Measurements from ENCODE around the gene CDKN2D.

The CDKN2D gene

DNA sequence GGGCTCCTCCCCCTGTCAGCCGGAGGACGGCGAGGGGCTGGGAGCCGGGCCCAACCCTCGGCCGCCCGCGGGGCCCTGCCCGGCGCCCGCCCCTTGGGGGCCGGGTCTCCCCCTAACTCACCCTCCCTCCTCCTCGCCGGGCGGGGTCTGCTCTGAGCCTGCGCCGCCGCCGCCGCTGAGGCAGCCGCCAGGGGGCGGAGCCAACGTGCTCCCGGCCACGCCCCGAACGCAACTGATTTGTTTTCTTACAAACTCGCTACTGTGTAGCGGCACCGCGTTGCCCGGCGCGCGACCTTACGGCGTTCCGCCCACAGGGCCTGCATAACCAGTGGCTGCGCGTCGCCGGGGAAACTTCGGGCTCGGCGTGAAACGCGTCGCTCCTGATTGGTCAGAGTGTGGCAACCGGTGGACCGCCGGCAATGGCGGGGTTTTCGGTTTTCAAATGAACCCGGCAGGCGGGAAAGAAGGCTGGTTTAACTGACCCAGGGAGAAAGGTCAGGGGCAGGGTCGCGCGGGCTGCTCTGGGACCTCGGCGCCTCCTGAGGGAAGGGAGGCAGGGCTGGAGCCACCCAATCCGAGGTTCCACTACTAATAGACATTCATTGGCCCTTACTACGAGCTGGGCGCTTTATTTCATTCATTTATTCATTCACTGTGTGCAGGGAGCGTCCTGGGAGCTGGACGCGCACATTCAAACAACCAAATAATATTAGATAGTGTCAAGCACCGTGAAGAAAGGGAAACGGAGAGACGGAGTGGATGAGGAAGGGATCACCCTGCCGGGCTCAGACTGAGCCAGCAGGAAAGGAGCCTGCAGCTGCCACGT, at the start of gene CDKN2D:
Gene CDKN2D (minus strand): TSS at position 154 of the 826 bp plus-strand sequence. CDS start 326 bp downstream, outside the sequence.
- DNase-seq, result peak; percentile 99

DNA sequence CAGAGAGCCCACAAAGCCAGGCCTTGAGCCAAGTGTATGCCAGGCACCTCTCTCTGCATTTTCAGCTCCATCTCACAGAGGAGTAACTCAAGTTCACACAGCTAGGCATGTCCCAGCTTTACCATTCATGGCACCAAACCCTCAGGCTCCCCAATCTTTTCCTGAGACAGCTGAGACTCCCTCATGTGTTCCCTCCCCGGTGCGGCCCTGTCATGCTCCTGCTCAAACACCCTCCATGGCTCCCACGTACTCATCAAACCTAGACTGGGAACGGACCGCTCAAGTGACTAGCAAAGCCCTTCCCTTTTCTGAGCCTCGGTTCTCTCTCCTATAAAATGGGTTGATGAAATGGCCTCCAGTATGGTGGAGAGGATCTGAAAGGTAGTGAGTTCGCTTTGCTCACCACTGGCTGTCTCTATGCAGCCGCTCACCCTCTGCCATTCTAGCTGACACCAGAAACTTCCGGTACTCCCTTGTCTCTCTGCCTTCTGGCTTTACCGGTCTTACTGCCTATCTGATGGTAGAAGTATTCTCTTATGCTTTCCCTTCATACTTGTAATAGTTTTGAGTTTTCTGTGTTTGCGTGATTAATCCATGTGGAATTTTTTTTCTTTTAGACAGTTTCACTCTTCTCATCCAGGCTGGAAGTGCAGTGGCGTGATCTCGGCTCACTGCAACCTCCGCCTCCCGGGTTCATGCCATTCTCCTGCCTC, 48.8 kb upstream of the CDKN2D start:
- DNase-seq, result no peak

DNA sequence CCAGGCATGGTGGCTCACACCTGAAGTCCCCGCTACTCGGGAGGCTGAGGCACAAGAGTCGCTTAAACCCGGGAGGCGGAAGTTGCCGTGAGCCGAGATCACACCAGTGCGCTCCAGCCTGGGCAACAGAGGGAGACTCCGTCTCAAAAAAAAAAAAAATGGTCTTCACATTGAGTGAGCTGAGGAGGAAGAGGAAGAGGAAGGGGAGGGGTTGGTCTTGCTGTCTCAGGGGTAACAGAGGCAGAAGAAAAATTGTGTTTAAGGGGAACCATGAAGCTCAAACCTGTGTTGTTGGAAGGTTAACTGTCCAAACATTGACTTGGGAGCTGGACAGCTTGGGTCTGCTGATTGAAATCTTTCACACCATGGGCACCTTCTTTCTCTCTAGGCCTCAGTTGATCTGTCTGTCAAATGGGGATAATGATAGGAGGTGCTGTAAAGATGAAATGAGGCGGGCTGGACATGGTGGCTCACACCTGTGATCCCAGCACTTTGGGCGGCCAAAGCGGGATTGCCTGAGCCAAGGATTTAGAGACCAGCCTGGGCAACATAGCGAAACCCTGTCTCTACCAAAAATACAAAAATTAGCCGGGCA, 46.7 kb upstream of the CDKN2D start:
- no peak for DNase-seq

DNA sequence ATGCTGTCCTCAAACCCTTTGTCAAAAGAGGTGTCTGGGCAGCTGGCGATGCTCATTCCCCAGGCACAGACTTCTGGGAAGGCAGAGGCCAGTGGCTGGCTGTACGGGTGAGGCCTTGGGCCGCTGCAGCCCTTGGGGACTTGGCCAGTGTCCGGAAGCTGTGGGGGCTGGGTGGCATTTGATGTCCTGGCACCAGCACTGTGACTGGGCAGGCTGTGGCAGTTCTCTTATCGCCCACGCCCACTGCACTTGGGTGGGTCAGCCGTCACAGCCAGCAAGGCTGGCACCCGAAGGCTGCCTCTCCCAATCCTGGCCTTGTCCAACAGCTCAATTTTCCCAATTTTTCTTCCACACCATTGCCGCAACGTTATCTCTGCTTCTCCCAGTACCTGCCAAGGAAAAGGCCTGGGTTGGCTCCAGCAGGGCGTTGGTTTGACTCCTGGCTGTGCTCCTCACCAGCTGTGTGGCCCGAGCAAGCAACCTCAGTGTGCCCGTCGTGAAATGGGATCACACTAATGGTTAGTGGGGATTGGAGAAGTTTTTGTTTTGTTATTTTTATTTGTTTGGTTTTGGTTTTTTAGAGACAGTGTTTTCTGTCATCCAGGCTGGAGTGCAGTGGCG, 43.8 kb upstream of the CDKN2D start:
- no peak for DNase-seq

DNA sequence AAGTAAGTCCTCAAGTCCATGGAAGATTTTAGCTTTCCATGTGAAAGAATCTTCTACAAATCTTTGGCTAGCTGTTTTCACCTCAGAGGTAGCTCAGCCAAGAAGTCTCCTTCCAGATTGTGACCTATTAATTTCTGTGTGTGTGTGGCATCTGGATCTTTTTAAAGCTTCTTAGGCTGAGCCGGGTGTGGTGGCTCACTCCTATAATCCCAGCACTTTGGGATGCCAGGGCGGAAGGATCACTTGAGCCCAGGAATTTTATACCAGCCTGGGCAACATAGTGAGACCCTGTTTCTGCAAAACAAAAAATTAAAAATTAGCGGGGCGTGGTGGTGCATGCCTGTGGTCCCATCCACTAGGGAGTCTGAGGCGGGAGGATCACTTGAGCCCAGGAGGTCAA, 43.1 kb upstream of the CDKN2D start:
- no peak for DNase-seq

DNA sequence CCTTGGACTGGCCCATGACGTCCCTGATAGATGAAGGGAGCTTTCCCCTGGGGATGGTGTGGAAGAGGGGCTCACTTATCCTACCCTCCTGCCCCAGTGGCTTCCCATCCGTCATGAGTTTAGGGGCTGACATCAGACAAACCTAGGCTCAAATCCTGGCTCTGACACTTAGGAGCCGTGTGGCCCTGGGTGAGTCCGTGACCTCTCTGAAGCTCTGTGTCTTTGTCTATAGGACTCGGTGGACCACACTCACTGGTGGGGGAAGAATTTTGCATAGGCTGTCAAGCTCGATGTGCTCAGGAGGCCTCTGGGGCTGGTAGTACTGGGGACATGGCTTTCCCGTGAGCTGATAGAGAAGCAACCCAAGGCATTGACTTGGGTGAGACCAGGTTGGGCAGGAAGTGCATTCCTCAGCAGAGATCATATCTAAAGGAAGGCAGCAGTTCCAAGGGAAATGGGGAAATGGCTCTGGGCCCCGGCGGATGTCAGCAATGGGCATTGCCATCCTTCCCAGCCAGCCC, 35.7 kb upstream of the CDKN2D start:
- DNase-seq, result no peak

DNA sequence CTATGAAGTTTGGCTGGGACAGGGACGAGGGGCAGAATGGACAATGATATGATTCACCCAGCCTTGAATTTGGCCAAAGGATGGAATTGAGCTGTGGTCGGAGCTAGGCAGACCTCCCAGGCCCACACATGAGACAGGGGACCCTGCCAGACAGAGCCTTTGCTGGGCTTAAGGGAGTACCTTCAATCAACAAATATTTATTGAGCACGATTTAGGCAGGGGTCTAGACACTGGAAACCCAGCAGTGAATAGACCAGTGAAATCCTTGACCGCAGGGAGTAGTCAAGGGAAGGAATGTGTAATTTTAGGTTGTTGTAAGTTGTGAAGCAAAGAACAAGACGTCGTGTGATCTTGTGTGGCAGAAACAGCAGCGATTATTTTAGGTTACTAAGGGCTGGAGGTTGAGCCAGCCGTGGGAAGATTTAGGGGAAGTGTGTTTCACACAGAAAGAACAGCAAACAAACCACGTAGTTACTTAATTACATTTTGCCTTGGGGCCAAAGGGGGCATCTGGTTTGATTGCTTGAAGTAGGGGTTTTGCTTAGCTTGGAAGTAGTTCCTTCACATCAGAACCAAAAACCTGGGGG, 35.2 kb upstream of the CDKN2D start:
- no peak for DNase-seq

DNA sequence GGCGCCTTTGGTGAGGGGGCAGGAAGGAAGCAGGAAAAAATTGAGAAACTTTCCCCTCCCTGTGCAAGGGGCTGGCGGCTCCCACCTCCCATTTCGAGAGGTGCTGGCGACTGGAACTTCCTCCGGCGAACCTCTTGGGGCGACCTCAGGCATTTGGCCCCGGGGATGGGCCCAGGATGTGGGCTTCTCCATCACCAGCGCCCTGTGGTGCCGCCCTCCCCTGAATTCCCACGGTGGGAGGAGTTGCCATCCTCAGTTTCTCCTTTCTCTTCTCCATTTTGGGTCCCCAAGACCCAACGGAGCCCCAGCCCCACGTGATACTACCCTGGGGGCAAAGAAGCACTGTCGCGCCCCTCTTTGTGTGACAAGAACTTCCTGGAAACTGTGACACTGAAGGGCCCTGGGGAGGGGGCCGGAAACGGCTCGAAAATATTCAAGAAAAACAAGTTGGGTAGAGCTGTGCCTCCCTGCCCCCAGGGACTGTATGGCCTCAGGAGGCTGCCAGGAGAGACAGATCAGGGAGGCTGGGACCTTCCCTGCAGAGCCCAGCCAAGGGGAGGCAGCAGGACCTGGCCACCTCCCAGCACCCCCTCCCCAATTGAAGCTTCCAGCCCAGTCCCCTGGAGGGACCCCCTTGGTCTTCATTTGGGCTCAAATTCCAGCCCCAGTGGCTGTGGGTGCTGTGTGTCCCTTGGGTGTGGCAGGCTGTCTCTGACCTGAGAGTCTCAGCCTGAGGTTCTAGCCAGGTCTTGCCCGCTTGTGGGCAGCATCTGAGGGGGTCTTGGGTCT, 34.5 kb upstream of the CDKN2D start:
- DNase-seq, result no peak

DNA sequence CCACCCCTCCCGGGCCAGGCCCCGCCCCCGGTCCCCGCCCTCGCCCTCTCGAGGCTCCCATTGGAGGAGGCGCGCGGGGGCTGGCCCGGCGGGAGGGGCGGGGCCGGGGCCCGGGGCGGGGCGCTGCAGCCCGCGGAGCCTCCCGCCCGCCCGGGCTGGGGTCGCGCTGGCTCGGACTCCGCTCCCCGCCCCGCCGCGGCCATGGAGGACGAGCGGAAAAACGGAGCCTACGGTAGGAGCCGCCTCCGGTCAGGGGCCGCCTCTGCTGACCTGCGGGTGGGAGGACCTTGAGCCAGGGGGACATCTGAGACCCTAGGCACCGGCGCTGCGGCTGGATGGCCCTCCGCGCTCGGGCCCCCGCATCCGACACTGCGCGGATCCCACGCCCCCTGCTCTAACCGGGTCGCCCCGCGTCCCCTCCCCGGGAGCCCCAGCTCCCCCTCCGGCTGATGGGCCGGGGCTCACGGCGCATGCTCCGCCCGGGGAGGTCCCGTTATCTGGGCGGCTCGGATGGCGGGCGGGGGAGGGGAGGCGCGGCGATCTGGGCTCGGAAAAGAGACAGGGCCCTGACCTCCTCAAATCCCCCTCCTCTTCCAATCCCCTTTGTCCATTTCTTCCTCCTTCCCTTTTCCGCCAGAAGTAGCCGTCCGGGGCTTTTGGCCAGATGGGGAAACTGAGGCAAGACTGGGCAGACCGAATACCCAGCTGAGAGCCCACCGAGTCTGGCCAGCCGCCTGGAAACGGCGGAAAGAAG, 33.7 kb upstream of the CDKN2D start:
- peak; percentile 46 for DNase-seq

DNA sequence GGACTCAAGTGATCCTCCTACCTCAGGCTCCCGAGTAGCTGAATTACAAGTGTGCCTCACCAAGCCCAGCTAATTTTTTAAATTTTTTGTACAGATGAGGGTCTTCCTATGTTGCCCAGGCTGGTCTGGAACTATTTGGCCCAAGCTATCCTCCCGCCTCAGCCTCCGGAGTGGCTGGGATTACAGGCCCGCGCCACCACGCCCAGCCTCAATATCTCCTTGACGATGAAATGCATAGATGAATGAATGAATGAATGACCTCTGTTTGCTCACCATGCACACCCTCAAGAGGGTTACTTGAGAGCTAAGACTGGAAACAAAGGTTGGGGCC, 33.2 kb upstream of the CDKN2D start:
- DNase-seq, result no peak

DNA sequence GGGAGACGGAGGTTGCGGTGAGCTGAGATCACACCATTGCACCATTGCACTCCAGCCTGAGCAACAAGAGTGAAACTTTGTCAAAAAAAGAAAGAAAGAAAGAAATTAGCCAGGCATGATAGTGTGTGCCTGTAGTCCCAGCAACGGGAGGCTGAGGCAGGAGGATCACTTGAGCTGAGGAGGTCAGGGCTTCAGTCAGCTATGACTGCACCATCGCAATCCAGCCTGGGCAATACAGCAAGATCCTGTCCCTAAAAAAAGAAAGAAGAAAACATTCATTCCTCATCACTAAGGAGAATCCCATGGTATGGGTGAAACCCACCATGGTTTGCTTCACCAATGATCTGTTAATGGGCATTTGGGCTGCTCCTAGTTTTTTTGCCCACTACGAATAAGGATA, 31.4 kb upstream of the CDKN2D start:
- DNase-seq, result no peak

DNA sequence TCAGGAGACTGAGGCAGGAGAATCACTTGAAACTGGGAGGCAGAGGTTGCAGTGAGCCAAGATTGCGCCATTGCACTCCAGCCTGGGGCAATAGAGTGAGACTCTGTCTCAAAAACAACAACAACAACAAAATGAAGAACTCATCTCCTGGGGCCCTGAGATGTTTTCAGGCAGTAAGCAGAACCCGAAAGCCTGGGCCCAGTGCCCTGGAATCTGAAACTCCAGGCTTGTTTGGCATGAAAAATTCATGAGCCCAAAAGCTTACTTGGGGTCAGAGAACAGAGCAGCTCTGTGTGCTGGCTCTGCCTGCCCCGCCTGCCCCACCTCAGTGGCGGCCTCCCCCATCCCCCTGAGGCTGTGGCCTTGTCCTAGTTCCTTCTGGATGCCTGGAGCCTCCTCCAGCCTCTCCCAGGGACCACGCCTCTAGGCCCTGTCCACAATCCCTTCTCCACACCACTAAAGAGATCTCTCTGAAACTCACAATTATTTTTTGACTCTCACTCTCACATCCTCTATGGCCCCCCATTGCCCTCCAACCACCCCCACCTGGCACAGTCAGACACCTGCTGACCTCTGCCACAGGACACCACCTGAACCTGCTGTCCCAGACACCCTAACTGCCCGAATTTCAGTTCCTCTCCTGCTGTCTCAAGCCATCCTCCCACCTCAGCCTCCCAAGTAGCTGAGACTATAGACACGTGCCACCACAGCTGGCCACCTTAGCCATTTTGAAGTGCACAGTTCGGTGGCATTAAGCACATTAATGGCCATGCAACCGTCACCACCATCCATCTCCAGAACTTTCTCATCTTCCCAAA, 25.2 kb upstream of the CDKN2D start:
- DNase-seq, result no peak

DNA sequence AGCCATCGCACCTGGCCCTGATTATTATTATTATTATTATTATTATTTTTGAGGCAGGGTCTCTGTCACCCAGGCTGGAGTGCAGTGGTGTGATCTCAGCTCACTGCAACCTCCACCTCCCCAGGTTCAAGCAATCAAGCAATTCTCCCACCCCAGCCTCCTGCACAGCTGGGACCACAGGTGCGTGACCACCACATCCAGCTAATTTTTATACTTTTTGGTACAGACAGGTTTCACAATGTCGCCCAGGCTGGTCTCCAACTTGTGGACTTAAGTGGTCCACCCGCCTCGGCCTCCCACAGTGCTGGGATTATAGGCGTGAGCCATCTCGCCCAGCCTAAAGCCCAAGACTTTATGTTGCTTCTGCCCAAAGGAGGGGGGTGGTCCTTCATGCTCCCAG, 24.4 kb upstream of the CDKN2D start:
- DNase-seq, result no peak

DNA sequence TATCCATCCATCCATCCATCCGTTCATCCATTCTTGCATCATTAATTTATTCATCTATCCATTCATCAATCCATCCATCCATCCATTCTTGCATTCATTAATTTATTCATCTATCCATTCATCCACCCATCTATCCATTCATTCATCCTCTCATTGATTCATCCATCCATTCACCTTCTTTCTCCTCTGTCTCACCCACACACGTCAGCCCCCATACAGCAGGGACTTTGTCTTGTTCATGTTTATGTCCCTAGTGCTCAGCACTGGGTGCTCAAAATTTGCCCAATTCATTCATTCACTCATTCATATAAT, 19.0 kb upstream of the CDKN2D start:
- DNase-seq, result no peak

DNA sequence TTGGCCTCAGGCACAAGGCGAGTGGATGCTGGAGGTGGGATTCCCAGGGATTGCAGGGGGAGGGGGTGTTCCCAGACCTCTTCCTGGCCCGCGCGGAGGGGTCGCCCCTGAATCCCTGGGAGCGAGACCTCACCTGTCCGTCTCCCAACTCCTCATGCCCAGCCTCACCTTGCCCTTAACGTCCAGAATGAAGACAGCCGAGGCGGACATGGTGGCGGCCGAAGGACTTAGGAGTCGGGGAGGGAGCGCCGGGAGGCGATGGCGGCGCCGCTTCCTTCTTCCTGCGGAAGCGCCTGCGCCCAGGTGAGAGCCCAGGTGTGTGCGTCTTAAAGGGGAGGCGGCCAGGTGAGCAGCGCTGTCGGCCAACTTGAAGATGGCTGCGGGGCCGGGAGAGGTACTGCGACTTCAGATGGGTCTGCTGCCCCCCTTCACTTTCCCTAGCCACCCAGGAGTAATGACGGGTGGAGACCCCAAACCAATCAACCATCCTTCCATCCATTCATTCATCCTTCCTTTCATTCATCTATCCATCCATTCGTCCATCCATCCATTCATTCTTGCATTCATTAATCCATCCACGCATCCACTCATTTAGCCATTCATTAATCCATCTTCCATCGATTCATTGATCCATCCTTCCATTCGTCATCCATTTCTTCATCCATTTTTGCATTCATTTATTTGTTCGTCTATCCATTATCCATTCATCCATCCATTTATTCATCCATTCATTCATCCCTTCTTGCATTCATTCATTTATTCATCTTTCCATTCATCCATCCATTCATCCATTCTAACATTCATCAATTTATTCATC, 18.5 kb upstream of the CDKN2D start, which contains the start of gene AP1M2:
Gene AP1M2 (minus strand): TSS at position 291 of the 817 bp plus-strand sequence. CDS start 81 bp downstream, at position 210.
- DNase-seq, result no peak

DNA sequence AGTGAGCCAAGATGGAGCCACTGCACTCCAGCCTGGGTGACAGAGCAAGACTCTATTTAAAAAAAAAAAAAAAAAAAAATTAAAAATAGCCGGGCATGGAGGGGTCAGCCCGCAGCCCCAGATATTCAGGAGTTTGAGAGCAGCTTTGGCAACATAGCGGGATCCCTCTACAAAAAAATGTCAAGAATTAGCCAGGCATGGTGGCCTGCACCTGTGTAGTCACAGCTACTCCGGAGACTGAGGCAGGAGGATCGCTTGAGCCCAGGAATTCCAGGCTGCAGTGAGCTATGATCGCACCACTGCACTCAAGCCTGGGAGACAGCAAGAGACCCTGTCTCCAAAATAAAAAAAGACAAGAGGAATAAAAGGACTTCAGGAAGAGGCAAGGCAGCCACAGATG, 17.6 kb upstream of the CDKN2D start:
- DNase-seq, result no peak

DNA sequence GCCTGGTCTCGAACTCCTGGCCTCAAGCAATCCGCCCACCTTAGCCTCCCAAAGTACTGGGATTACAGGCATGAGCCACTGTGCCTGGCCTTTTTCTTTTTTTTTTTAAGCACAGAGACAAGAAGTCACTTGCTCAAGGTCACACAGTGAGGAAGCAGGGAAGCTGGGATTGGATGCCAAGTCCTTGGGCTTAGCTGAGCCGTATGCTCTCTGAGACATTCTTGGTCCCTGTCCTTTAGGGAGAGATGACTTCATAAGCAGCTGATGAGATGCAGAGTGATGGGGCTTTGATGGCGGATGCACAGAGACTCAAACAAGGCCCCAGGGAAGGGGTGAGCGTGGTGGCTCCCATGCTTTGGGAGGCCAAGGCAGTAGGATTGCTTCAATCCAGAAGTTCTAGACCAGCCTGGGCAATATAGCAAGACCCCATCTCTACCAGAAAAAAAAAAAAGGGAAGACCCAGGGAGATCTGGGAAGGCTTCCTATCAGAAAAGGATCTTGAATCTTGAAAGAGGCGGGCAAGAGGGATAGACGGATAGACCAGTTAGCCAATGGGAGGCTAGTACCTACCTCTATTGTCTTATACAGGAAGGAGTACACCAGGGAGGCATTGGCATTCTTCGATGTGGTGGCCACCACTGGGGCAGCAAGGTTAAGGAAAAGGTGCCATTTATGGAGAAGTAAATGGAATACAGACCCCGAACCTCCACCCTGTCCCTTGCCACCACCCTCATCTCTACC, 14.4 kb upstream of the CDKN2D start:
- DNase-seq, result no peak

DNA sequence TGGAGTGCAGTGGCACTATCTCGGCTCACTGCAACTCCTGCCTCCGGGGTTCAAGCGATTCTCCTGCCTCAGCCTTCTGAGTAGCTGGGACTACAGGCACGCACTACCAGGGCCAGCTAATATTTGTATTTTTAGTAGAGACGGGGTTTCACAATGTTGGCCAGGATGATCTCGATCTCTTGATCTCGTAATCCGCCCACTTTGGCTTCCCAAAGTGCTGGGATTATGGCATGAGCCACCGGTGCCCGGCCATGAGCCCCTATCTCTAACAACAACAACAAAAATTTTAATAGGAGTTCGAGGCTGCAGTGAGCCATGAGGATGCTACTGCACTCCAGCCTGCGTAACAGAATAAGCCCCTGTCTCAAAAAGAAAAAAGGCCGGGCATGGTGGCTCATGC, 13.3 kb upstream of the CDKN2D start:
- DNase-seq, result no peak

All from T1000 (cell line).